PC-3 (cell line): ENCODE data around the gene RASL12.

ENCODE experiments used
- EZH2 ChIP-seq: fragments of 300-600 bp; sonication (generic); IDR thresholded peaks from one replicate; pipeline ENCODE4 v1.6.1; 2017; ENCODE audit warnings: antibody characterized with exemption, mild to moderate bottlenecking, low read length; ENCODE audit not compliant: unreplicated experiment
- TF ChIP-seq, protein P1 (sequence below): fragments of 300-600 bp; sonication (generic); conservative IDR thresholded peaks from 2 replicates; pipeline ENCODE4 v1.5.1; 2017; ENCODE audit warnings: antibody characterized with exemption, low read depth, mild to moderate bottlenecking, low read length

DNA sequence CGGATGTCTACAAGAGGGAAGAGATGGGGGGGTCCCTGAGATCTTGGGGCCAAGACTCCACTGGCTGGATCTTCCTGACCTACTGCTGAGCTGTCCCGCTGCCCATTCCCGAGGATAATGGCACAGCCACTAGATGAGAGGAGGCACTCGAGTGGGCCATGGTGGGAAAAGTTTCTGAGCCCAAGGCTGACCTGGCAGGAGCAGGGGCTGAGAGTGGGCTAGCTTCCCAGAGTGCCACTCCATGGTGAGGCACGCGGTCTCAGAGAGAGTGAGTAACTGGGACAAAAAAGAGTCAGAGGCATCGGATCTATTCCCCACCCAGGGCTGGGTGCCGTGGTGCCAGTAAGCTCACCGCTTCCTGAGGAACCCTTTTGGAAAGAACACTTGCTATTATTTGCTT is 11.7 kb downstream of the RASL12 start:
- TF ChIP-seq, protein P1, sequence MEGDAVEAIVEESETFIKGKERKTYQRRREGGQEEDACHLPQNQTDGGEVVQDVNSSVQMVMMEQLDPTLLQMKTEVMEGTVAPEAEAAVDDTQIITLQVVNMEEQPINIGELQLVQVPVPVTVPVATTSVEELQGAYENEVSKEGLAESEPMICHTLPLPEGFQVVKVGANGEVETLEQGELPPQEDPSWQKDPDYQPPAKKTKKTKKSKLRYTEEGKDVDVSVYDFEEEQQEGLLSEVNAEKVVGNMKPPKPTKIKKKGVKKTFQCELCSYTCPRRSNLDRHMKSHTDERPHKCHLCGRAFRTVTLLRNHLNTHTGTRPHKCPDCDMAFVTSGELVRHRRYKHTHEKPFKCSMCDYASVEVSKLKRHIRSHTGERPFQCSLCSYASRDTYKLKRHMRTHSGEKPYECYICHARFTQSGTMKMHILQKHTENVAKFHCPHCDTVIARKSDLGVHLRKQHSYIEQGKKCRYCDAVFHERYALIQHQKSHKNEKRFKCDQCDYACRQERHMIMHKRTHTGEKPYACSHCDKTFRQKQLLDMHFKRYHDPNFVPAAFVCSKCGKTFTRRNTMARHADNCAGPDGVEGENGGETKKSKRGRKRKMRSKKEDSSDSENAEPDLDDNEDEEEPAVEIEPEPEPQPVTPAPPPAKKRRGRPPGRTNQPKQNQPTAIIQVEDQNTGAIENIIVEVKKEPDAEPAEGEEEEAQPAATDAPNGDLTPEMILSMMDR: no peak
- TF ChIP-seq EZH2: no peak
